ENCODE results near the gene ETS1. TPM values are rescaled to one million over a fixed set of nuclear protein-coding genes. Genes with fewer than 3 reads are reported as not detected.

Gene ETS1
- total RNA-seq, 1 donor from 2014 or later = 24.6 TPM

DNA sequence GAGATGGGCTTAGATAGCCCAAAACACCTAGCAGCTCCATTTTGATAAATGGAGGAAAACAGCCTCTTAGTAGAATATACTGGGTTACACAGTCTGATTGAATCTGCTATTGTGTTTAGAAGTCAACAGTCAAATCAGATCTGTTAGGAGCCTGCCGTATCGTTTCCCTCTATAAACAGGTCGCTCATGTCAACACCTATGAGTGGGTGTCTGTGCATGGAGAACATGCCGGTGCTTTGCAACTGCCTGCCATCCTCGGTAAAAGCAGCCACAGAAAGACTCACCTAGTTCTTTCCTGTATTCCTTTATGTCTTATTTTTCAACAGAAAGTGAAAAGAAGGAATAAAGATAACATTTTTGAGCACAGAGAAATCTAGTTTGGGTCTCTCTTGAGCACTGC is 99.4 kb downstream of the ETS1 start:
- DNase-seq (ENCODE audit: low spot score) = no peak

DNA sequence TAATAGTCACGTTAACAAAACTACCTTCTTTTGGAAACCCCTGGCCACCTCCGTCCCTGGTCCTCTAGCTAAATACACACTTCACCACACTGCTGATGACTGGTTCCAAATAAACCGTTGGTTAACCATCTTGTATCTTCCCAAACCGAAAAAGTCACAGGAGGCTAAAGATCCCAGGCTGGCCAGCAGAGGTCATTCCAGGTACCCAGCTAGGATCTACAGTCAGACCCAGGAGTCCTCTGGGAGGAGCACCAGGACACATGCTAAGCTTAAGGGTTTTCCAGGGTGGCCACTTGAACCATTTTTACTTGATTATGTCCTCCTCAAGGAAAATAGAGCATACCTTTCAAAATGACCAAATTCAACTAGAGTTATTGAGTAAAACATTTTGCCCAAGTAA is 103.2 kb downstream of the ETS1 start:
- no peak for DNase-seq (ENCODE audit: low spot score)

DNA sequence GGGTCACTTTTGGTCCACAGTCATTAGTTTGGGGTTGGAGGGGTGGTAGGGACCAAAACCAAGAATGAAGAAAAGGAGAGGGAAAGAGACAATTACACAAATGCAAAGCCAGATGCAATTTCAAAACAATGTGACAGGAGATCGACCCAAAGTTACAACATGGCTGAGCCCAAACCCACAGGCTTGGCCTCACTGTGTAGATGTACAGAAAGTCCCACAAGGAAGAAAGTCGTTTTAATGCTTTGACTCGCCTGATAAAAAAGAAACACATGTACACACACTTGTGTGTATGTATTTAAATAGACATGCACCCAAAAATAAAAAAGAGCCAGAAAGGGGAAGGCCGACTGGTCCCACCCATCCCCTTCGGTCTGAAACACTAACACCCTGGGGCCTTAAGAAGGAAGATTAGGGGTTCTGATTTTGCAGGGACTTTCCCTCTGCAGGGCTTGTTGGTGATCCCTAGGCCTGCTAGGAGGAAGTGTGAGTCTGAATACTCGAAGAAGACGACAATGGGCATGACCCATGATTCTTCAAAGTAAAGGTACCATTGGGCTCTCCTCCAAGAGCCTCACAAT is 104.1 kb downstream of the ETS1 start:
- DNase-seq (ENCODE audit: low spot score) = no peak

DNA sequence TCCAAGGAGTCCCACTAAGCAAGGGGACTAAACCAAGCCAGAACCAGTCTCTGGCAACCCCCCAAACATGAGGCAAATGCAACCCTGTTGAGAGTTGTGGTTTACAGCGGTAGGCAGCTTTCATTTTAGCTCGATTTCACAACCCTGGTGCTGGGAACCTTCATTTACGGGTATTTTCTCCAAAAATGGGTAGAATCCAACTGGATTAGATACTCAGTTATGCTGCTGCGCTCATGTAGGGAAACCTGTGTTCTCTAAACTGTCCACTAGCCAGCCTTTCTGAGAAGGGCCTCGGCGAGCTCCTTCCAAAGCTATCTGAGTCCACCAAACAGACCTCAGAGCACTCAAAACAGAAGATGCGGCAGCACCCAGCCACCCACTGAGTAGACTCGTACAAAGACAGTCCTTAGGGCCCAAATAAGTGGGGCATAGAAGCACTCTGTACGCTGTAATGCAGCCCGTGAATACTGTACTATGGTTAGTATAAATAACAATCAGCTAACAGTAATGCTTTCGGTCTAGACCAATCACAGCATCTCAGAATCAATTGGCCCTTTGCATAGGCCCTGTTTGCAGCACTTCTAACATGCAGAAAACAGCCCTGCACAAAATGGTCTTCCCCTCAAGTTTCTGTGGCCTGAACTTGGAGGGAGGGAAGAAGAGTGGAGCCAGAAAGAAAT is 104.7 kb downstream of the ETS1 start:
- no peak for DNase-seq (ENCODE audit: low spot score)

DNA sequence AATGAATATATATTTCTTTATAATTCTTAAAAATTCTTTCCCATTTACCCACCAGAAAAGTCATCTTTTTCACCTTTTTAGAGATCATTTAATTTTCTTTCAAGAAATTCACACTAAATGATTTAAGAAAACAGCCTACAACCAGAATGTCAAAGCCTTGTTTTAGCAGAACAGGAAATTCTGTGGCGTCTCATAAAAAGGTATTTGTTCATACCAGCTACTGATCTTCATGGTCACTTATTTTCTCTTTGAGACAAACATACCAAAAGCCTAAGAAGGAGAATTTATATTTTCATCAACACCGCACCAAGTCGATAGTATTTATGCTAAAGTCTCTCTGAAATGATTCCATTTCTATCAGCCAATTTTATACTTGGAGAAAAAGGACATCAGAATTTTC is 105.3 kb downstream of the ETS1 start:
- no peak for DNase-seq (ENCODE audit: low spot score)

- no peak for DNase-seq (ENCODE audit: low spot score)
Measured at GRCh38 chr11:128481135-128481534, 106.2 kb downstream of the ETS1 start.

- DNase-seq (ENCODE audit: low spot score) = no peak
Measured at GRCh38 chr11:128480665-128481064, 106.7 kb downstream of the ETS1 start.

- no peak for DNase-seq (ENCODE audit: low spot score)
Measured at GRCh38 chr11:128480066-128480465, 107.3 kb downstream of the ETS1 start.

- DNase-seq (ENCODE audit: low spot score) = no peak
Measured at GRCh38 chr11:128479144-128479543, 108.2 kb downstream of the ETS1 start.

DNA sequence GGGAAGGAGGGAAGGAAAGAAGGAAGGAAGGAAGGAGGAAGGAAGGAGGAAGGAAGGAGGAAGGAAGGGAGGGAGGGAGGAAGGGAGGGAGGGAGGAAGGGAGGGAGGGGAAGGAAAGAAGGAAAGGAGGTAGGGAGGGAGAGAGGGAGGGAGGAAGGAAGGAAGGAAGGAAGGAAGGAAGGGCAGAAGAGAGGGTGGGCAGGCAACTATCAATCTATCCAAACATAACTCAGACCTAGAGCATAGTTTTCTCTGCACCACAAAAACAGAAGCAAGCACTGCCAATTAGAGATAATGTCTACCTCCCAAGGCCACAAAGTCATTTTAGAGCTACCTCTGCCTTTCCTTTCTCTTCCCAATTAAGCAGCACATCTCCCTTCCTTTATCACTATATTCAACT is 109.1 kb downstream of the ETS1 start:
- no peak for DNase-seq (ENCODE audit: low spot score)

DNA sequence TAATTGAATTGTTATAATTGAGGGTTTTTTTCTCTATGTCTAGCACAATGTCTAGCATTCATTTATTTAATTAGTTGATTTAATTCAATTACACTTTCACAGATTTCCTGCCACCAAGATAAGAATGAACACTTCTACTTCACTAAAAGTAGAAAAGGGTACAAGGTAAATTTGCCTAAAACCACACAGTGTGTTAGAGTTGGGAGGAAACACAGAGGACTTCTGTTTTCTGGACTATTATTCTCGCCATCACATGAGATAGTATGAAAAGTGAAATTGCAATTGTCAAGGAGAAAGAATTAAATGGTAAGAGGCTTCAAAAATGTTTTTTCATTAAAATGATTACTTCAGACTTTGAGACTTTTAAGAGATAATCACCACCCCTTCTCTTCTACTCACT is 109.5 kb downstream of the ETS1 start:
- no peak for DNase-seq (ENCODE audit: low spot score)

DNA sequence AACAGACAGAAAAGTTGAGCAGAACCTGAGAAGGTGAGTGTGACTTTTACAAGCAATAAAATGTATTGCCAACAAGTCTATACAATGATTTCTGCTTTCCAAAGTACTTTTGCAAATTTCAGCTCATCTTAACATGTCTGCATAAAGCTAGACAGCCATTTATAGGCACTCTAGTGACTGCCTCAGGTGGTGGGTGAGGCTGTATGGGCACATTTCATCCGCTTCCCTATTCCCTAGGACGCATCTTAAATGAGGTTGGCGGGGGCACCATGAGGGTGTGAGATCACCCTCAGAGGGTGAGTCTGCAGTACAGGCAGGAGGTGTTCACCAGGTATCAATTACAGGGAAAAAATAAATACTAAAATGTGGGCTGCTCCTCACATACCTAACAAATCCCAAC is 110.1 kb downstream of the ETS1 start:
- DNase-seq (ENCODE audit: low spot score) = no peak

DNA sequence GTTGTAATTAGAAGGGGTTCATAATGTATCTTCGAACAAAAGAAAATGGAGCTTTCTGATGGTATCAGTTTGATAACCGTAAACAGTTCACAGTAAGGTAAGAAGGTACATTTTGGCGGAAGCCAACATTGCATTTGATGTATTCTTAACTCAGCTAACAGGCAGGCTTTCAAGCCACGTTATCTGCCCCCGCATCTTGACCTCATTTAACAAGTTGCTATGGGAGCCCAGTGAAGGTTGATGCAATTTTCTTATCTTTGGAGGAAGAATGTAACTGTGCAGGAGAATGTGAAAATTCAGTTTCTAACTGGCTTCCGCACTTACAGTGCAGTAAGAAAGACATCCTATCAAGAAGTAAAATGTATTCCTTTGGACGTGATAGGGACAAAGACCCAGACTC is 110.6 kb downstream of the ETS1 start:
- DNase-seq (ENCODE audit: low spot score) = peak; percentile 81

GRCh38 chr11:128476049-128476448 is 111.3 kb downstream of the ETS1 start:
- DNase-seq (ENCODE audit: low spot score) = no peak

DNA sequence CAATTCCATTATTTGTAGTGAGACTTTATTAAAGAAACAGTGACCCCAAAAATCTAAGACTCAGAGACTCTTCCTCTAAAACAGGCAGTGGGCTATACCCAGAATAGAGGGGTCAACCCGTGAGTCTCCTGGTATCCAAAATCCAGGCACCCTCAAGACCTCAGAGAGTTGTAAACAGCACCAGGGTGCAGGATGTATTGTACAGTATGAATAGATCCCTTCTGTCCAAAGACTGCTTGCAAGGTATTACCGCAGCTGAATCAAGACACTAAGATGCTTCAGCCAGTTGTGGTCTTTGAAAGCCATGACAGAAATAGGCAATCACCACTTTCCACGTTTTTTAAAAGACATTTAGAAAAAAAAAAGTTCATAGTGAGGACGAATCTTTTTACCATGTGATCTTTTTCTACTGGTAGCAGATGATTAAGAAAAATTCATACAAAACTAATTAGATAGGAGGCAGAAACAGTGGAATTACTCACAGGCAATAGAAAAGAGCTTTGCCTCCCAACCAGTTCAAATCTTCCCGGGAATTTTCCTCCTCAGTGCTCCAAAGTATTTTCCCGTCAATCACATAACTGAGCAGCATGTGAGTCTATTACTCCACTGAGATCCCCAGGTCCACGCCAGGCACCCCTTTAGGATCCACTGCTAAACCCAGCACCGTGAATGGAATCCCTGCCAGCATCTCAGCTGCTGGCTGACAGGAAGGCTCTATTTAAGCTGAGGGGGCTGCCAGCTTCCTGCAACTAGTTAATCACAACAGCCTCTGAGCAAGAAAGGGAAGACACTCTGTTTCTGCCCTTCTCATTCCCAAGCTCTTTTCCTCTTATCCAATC is 113.1 kb downstream of the ETS1 start:
- DNase-seq (ENCODE audit: low spot score) = no peak

DNA sequence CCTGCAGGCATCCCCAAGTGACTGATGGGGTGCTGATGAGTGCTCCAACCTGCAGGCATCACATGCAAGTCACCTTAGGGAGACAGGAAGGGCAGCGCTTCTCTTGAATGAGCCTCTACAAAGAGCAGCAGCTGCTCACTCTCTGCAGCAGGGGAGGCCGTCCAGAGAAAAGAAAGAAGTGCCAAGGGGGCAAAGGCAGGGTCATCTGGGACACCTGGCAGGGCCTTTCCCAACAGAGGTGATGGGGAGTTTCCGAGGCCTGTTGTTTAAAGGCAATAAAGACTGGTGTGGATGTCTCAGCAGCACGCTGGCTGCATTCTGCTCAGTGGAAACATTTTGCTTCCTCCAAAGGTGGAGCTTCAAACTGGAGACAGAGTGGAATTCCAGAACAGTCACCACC is 113.7 kb downstream of the ETS1 start:
- no peak for DNase-seq (ENCODE audit: low spot score)

- DNase-seq (ENCODE audit: low spot score) = no peak
Measured at GRCh38 chr11:128472128-128473089, 114.9 kb downstream of the ETS1 start.

GRCh38 chr11:128471138-128471661 is 116.2 kb downstream of the ETS1 start:
- DNase-seq (ENCODE audit: low spot score) = no peak

DNA sequence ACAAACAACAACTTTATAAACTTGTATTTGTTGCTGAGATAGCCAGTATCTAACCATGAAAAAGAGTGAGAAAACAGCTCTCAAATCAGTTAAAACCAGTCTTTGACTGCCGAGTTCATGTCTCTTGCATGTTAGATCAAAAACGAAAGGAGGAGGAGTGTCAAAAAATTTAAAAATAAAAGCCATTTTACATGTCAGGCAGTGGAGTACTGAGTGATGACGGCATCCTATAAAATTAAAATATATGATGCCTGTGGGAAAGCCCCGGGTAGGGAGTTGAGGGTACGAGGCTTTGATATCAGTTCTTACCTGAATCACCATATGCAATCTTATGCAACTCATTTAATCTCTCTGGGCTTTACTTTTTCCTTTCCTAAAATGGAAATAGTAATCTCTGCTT is 117.3 kb downstream of the ETS1 start:
- DNase-seq (ENCODE audit: low spot score) = no peak

GRCh38 chr11:128469220-128469619 is 118.1 kb downstream of the ETS1 start:
- no peak for DNase-seq (ENCODE audit: low spot score)

DNA sequence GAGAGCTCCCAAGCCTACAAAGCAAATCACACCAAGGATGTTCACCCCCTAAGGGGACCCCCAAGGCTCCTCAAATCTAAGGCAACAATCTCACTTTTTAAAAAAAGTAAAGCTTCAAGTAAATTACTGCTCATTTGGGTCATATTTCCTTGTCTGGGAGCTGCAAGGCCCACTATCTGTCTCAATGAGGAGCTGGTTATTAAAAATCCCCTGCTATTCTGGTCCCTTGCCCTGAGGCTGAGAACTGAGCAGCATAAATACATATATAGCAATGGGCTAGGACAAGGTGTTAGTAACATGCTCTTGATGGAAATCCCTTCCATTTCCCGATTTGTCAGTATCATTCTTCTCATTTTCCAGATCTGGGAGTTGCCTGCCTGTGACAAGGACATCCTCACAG is 119.2 kb downstream of the ETS1 start:
- no peak for DNase-seq (ENCODE audit: low spot score)
